Ramos (cell line): ENCODE data around the gene TNRC6C.

Source experiments
- in situ Hi-C: fragments of 300-500 bp; cut with MboI; formaldehyde crosslinking; loops from one replicate; pipeline ENCODE4 v1.14.3; 2022; ENCODE audit warnings: low sequenced_read_pairs; ENCODE audit not compliant: unreplicated experiment

The TNRC6C gene

DNA sequence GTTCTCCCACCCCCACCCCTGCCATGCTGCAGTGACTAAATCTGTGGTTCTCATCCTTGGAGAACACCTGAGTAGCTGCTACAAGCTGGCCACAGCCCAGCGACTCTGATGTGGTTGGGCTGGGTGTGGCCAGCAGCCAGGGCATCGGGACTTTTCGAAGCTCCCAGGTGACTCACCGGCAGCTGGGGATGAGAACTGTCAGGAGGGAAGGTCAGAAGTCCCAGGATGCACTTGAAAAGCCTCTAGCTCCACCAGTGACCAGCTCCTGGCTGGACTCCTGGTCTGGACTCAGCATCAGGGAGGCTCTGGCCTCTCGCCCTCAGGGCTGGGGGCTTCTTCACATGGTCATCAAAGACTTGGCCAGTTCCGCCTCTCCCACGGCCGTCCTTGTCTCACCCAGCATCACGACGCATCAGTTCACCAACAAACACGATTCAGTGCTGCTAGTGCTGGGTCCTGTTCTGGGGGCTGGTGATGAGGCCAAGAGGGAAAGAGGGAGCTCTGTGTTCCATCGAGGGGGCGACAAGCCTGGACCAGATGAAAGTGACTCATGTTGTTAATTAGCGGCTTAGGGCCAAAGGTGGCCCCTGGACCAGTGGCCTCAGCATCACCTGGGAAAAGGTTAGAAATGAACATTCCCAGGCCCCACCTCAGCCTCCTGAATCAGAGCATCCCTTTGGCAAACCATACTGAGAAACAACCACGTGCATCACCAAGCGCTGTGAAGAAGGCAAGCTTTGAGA is 183.8 kb downstream of the TNRC6C start:
- in situ Hi-C loops = no loop called here

DNA sequence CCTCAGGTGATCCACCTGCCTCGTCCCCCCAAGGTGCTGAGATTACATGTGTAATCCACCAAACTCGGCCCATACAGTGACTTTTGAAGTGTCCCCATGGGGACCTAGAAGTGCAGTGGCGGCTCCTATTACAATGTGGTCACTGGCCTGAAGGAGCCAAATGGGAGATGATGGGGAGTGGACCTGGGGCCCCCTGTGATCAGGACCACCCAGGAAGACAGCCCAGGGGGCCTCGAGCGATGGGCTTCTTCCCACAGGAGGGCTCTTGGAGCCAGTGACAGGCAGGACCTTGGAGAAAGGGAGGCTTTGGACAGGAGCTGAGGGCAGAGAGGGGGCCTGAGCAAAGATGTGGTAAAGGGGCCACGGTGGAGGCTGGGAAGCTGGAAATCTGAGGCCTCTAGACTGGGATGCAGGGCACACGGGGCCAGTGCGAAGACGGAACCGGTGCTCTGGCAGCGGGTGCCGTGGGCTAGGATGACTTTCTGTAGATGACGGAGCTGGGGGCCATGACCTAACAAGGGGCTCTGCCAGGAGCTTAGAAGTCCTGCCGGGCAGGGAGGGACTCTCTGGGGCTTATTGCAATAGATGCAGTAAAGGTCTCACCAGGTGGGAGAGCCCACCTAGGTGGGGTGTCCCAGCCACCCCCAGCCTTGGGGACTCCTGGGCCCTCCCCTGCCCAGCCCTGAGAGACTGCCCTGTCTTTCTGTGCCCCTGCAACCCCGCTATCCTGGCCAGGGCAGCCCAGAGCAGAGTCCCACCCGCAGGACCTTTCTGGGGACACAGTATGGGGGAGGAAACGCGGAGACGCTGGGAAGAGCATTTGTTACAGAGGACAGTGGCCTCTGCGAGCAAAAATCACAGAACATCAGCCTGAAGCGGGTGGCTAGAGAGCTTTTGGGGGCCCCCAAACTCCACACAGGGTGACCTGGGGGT is 185.0 kb downstream of the TNRC6C start:
- in situ Hi-C loops = no loop called here

DNA sequence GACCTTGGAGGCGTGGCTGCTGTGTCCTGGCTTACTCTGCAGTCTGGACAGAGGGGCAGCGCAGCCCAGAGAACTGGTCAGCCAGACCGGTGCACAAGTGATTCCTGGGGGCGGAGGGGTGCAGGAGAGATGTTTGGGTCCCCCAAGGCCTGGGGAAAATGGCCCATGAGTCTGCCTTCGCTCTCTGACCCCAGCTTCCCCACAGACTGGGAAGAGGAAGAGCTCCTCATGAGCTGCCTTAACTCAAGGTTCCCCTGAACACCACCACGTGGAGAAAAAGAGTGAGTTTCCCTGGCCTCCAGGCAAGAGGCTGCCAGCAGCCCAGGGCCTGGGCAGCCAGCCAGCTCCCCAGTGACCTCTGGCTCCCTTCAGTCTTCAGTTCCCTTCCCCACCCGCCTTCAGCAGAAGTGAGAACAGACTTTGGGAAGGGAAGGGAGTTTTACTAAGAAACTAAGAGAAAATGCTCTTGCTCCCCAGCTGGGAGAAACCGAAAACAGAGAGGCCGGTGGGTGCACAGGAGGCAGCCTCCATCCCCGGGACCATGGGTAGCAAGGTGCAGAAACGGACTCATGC is 185.7 kb downstream of the TNRC6C start:
- in situ Hi-C loops = no loop called here

DNA sequence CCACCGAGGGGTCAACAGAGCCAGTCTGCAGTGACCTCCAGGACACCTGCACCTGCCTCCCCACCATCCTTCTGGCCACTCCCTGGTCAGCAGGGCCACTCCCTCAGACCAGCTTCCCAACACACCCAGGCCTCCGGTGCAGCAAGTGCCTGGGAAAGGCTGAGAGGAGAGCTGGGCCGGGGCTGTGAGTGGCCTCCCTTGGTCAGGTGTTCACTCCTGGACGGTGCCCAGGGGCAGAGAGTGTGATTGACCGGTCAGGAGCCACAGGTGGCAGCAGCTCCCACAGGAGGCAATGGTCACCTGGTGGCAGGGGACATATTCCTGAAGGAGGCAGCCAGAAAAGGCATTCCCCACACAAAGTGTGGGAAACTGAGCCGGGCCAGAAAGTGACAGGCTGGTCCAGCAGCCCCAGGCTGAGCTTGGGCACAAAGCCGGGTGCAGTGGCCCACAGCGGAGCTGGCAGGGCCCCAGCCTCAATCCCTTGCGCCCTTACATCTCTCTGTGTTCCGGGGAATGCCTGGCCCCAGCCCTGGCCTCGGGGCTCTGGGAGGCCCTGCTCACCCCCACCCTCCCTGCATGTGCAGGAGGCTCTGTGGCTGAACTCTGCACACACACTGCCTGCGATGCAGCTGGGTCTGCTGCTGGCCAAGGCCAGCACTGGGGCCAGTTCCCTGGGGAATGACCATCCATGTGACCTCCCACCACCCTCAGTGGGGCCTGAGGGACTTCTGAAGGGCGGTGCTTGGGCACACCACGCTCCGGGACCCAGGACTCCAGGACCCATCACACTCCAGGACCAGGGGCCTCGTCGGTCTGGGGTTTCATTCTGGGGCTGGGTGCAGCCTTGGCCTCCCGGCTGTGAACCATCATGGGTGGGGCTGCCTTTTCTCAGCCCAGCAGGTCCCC is 186.5 kb downstream of the TNRC6C start:
- in situ Hi-C loops = no loop called here

DNA sequence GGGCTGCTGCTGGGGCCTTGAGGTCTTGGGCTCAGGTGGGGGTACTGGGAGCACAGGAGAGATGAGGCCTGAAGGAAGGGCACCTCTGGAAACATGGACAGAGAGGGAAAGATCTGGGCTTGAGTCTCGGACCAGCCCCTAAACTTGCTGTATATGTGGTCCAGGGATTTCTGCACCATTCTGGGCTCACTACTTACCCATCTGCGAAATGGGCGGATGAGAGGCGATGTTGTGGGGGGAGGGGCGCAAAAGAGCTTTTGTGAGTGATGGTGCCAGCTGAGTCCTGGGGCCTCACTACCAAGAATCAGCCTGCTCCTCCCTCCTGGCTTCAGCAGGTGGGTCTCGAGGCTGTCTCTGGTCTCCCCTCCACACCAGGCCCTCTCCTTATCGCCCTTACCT is 188.0 kb downstream of the TNRC6C start:
- in situ Hi-C loops = no loop called here

DNA sequence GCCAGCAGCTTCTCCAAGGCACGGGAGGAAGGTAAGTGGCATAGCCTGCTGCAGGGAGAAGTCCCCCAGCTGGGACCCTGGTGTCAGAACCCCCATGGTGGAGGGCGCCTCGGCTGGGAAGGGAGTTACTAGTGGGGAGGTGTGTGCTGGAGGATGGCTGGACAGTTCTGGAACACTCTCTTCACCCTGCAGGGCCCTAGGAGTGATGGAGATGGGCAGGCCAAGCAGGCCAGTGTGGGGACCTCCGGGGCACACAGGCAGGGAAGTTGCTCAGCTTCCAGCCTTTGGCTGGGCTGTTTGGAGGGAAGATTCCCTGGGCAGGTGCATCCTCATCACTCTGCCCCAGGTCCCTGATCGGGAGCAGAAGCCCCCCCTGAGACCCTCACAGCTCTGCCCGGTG is 188.4 kb downstream of the TNRC6C start:
- in situ Hi-C loops = no loop called here

DNA sequence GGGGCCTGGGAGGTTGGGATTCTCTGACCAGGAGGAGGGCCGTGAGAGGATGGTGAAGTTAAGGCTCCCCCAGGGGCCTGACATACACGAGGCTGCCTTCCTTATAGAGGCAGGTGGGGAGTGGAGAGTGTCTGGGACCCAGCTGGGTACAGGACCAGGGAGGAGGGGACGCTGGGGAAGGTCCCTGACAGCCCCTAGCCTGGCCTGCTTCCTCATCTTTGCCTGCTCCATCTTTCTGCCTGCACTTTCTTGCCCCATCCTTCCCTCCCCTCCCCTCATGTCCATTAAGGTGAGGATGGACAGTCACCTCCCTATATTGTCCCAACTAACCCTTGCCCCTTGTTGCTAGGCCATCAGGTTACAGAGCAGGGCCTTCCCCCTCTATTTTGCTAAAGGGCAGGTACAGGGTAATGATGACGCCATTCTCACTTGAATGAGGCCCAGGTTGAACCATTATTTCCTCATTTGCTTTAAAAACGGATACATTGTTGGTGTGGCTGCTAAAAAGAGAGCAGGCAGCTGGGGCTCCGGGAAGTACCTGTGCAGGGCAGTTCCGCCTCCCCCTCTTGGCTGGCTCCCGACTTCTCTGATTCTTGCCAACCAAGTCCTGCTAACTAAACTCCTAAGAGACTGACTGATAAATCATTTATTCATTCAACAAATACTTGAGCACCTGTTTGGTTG is 189.0 kb downstream of the TNRC6C start:
- in situ Hi-C loops = no loop called here

DNA sequence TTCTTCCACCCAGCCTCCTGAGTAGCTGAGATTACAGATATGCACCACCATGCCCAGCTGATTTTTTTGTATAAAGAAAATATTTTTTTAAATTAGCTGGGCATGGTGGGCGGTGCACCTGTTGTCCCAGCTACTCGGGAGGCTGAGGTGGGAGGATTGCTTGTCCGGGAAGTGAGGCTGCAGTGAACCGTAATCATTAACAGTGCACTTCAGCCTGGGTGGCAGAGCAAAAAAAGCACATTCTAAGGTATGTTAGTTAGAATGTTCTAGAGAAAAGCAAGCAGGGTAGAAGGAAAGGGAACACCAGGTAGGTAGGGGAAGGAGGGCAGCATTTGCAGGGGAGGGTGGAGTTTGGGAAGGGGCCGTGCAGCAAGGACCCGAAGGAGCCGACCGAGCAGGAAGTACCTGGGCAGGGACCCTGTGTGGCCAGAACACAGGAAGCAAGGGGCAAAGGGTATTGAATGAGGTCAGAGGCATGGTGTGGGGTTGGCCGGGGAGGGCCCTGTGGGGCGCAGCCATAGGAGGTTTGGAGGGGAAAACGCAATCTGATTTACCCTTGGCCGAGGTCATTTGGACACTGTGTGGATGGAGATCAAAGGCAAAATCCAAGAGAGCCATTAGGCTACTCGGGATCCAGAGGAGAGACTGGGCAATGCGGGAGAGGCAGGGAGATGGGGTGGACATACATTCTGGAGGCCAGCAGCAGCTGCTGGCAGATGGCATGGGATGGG is 189.9 kb downstream of the TNRC6C start:
- in situ Hi-C loops = no loop called here

DNA sequence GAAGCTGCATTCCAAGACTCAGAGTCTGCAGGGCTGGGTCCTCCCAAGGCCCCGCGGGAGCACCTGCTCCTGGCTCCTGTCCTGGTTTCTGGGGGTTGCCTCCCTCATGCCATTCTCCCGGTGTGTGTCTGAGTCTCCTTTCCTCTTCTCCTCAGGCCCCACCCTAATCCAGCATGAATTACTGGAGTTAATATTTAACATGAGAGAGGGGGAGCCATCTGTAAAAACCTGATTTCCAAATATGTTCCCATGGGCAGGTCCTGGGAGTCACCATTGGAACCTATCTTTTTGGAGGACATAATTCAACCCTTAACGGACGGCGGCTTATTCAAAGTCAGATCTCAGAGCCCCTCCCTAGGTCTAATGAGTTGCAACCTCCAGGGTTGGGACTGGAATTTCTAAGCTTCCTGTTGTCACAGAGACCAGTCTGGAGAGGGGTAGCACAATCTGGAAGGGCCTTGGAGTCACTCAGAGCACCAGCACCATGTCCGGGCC is 193.1 kb downstream of the TNRC6C start:
- in situ Hi-C loops = no loop called here

DNA sequence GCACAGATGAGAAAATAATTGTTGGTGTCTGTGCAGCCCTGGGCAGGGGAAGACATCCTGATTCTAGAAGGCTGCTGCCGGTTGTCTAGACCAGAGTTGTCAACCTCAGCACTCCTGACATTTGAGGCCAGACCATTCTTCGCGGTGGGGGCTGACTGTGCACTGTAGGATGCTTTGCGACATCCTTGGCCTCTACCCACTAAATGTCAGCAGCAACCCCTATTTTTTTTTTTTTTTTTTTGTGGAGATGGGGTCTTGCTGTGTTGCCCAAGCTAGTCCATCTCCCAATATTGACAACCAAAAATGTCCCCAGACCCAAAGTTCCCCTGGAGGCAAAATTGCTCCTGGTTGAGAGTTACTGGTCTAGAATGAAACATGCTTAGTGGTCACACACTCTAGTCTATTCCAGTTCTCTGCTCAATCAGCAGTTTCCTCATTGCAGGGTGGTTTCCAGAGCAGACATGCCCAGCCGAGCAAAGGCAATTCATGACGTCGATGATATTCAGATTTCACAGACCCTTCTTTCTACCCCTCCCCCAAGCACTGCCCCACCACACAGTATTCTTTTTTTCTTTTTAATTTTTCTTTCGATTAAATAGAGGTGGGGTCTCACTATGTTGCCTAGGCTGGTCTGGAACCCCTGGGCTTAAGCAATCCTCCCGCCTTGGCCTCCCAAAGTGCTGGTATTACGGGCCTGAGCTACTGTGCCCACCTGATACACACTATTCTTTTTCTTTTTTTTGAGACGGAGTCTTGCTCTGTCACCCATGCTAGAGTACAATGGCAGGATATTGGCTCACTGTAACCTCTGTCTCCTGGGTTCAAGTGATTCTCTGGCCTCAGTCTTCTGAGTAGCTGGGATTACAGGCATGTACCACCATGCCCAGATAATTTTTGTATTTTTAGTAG is 196.7 kb downstream of the TNRC6C start:
- in situ Hi-C loops = no loop called here
